SH-SY5Y (cell line): Measurements from ENCODE around the gene BCKDHB.

Source experiments
- GATA2 ChIP-seq: IDR thresholded peaks from 2 replicates; pipeline ENCODE4 v1.6.1; 2011; ENCODE audit warnings: mild to moderate bottlenecking, low read depth, low read length
- GATA3 ChIP-seq: IDR thresholded peaks from 2 replicates; pipeline ENCODE4 v1.6.1; 2011; ENCODE audit warnings: low read depth, mild to moderate bottlenecking, low read length, moderate library complexity

Gene BCKDHB

GRCh38 chr6:80366714-80367113, 260.2 kb downstream of the BCKDHB start:
- TF ChIP-seq GATA2 (0 out of 2 replicates have a peak, but pooled peaks have one; percentile 25), GATA3 (no peak)

DNA sequence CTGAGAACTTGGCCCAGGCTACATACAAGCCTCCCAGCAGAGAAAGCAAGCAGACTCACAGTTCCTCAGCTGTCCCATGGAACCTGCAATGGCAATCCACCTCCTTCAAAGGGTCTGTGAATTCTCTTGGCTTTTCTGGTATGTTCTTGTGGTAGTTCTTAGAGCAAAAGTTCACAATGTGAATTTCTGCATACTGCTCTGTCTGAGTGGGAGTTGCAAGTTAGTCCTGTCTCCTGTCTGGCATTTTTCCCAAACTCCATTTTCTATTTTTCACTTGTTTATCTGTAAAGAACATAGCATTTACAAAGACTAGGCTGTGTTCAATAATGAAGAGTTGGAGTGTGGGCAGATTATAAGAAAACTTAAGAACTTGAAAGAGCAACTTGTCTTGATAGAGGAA, 269.9 kb downstream of the BCKDHB start:
- TF ChIP-seq GATA2 = no peak
- no peak for TF ChIP-seq GATA3

DNA sequence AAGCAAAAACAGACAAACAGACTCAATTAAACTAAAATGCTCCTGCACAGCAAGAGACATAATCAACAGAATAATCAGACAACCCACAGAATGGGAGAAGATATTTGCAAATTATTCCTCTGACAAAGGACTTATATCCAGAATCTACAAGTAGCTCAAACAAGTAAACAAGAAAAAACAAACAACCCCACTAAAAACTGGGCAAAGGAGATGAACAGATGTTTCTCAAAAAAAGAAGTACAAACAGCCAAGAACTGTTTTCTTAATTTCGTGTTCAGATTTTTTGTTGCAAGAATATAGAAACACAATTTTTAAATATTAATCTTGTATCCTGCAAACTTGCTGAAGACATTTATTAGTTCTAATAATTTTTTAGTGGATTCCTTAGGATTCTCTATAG, 274.1 kb downstream of the BCKDHB start:
- TF ChIP-seq GATA3 (no peak), GATA2 (no peak)

GRCh38 chr6:80382811-80383210, 276.3 kb downstream of the BCKDHB start:
- TF ChIP-seq GATA3 (no peak), GATA2 (no peak)

DNA sequence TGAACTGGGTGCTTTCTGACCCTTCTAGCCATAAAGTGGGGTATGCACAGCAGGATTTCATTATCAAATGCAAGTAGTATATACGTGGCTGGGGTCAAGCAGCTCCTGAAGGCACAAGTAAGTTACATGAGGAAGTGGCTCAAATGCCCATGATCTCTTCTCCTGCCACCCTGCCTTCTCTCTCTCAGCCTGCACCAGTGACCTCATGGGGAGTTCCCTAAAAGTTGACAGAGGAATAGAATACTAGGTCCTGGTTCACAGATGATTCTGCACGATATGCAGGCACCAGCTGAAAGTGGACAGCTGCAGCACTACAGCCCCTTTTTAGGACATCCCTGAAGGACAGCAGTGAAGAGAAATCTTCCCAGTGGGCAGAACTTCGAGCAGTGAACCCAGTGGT, 282.0 kb downstream of the BCKDHB start:
- TF ChIP-seq GATA2 (no peak), GATA3 (no peak)
